ENCODE measurements around the gene FBXO31.

DNA sequence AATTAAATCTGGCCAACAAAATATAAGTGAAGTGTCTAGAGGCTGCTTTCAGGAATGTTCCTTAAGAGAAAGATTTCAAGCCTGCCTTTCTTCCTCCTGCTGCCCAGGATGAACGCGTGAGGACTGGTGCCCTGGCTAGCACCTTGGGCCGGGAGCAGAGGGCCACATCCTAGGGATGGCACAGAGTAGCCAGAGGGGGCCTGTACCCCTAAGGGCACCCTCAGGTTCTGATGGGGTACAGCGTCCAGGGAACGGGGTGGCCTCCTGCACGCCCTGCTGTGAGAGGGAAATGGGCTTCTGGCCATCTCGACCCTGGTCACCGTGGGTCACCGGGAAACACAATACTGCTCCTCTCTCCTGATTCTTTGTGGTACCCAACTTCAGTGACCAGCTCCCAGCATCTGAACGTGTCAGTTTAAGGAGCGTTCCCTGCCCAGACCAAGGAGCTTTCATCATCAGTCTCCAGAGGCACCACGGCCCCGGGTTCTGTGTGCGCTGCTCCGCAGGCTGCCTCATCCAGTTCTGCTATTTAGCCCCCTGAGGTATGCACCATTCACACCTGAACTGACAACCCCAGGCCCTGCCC lies 48.8 kb upstream of the FBXO31 start:
- no peak for TF ChIP-seq RBBP5 (IDR thresholded peaks at IDR 0.05; ENCODE audit: borderline replicate concordance, low read depth, low read length)
- no peak for TF ChIP-seq ASH2L (IDR thresholded peaks at IDR 0.05; ENCODE audit: low read length)
- TF ChIP-seq POLR2AphosphoS5 (IDR thresholded peaks at IDR 0.05; ENCODE audit: low read depth, low read length), result no peak
- no peak for TF ChIP-seq EP300 (IDR thresholded peaks at IDR 0.05; ENCODE audit: borderline replicate concordance in 1 of 2, low read depth in 2 of 2, low read length in 2 of 2)
- TF ChIP-seq POLR2A (IDR thresholded peaks at IDR 0.05; ENCODE audit: control extremely low read depth in 1 of 2, low read depth in 2 of 2, low read length in 2 of 2), result no peak
- TF ChIP-seq, protein P1, sequence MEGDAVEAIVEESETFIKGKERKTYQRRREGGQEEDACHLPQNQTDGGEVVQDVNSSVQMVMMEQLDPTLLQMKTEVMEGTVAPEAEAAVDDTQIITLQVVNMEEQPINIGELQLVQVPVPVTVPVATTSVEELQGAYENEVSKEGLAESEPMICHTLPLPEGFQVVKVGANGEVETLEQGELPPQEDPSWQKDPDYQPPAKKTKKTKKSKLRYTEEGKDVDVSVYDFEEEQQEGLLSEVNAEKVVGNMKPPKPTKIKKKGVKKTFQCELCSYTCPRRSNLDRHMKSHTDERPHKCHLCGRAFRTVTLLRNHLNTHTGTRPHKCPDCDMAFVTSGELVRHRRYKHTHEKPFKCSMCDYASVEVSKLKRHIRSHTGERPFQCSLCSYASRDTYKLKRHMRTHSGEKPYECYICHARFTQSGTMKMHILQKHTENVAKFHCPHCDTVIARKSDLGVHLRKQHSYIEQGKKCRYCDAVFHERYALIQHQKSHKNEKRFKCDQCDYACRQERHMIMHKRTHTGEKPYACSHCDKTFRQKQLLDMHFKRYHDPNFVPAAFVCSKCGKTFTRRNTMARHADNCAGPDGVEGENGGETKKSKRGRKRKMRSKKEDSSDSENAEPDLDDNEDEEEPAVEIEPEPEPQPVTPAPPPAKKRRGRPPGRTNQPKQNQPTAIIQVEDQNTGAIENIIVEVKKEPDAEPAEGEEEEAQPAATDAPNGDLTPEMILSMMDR (IDR thresholded peaks at IDR 0.05; ENCODE audit: control extremely low read depth in 1 of 3, insufficient read depth in 1 of 3, low read depth in 1 of 3, low read length in 3 of 3), result no peak
- TF ChIP-seq ZNF274 (IDR thresholded peaks at IDR 0.05; ENCODE audit: borderline replicate concordance, extremely low read depth, low read length), result no peak

Measured in H1 (cell line).